Dermis lymphatic vessel endothelial cell (primary cell): ENCODE results near the gene EFHD2. TPM values are rescaled to one million over a fixed set of nuclear protein-coding genes. Genes with fewer than 3 reads are reported as not detected.

Experiments used
- total RNA-seq: library from RNA; depleted of rRNA; stranded (reverse); fragments of >200 nt; gene quantifications from 2 replicates; pipeline ENCODE4 v1.2.1, GENCODE V29; 2014

EFHD2 gene
- total RNA-seq, result 27.3 and 28.3 TPM in 2 replicates

GRCh38 chr1:15409388-15410222 lies at the start of gene EFHD2:
EFHD2 (plus strand) TSS chr1:15409888; CDS start chr1:15409972, 84 bp downstream.

GRCh38 chr1:15456313-15456954 lies 46.7 kb downstream of the EFHD2 start, which contains the start of gene CELA2A:
CELA2A (plus strand) TSS chr1:15456732; CDS start chr1:15456754, 22 bp downstream.

GRCh38 chr1:15475752-15476314 lies 66.1 kb downstream of the EFHD2 start, which contains the start of gene CELA2B:
CELA2B (plus strand) TSS chr1:15476104; CDS start chr1:15476126, 22 bp downstream.

Other genes with a start within 250 kb of the EFHD2 start
- 0.26 TPM in 1 of 2 replicates, not detected in the other for gene FHAD1, start 162.7 kb upstream of the EFHD2 start, total RNA-seq
- not detected in 2 replicates for gene CTRC, start 28.6 kb downstream of the EFHD2 start, total RNA-seq
- not detected in 2 replicates for gene CELA2A, start 46.8 kb downstream of the EFHD2 start, total RNA-seq
- gene CELA2B, start 66.2 kb downstream of the EFHD2 start, total RNA-seq, result not detected in 2 replicates
- gene CASP9, start 114.3 kb downstream of the EFHD2 start, total RNA-seq, result 2.4 and 4.4 TPM in 2 replicates
- 10.9 and 11.6 TPM in 2 replicates for gene DNAJC16, start 117.0 kb downstream of the EFHD2 start, total RNA-seq
- 0.11 and 0.17 TPM in 2 replicates for gene AGMAT, start 175.2 kb downstream of the EFHD2 start, total RNA-seq
- 13.3 and 19.1 TPM in 2 replicates for gene DDI2, start 207.6 kb downstream of the EFHD2 start, total RNA-seq